HG02610 (cell line): ENCODE results near the gene PRR36.

Experiments used
- ATAC-seq: cut with Tn5 transposase; IDR thresholded peaks from one replicate; pipeline ENCODE4 v1.9.1; 2021; ENCODE audit warnings: mild to moderate bottlenecking, moderate library complexity; ENCODE audit not compliant: unreplicated experiment

Gene PRR36

GRCh38 chr19:7873304-7874075, 700 bp downstream of the PRR36 start:
- ATAC-seq, result no peak

- no peak for ATAC-seq
Measured at GRCh38 chr19:7872306-7873204, 1.6 kb downstream of the PRR36 start.

GRCh38 chr19:7871437-7872305, 2.5 kb downstream of the PRR36 start:
- no peak for ATAC-seq

- ATAC-seq, result no peak
Measured at GRCh38 chr19:7870571-7871436, 3.4 kb downstream of the PRR36 start.

- peak; percentile 4 for ATAC-seq
Measured at GRCh38 chr19:7869910-7870511, 4.2 kb downstream of the PRR36 start.

- ATAC-seq, result peak; percentile 48
Measured at GRCh38 chr19:7869453-7869909, 4.7 kb downstream of the PRR36 start.

GRCh38 chr19:7868671-7869452, 5.3 kb downstream of the PRR36 start:
- ATAC-seq, result peak; percentile 58

GRCh38 chr19:7868326-7868670, 5.9 kb downstream of the PRR36 start:
- no peak for ATAC-seq

- no peak for ATAC-seq
Measured at GRCh38 chr19:7867092-7867844, 6.9 kb downstream of the PRR36 start.

GRCh38 chr19:7866399-7867091, 7.6 kb downstream of the PRR36 start:
- no peak for ATAC-seq

GRCh38 chr19:7865262-7865911, 8.8 kb downstream of the PRR36 start:
- ATAC-seq, result no peak

- ATAC-seq, result no peak
Measured at GRCh38 chr19:7864690-7865074, 9.5 kb downstream of the PRR36 start.

- no peak for ATAC-seq
Measured at GRCh38 chr19:7863971-7864689, 10.1 kb downstream of the PRR36 start.

GRCh38 chr19:7863157-7863970, 10.8 kb downstream of the PRR36 start:
- no peak for ATAC-seq

- ATAC-seq, result no peak
Measured at GRCh38 chr19:7862413-7862951, 11.7 kb downstream of the PRR36 start.
